GM23248 (cell line): ENCODE measurements around the gene PPP1R16B. TPM values are rescaled to one million over a fixed set of nuclear protein-coding genes. Genes with fewer than 3 reads are reported as not detected.

Experiments
- DNase-seq: peaks from one replicate; pipeline ENCODE4 v3.0.0-alpha.2; 2015
- H2AFZ ChIP-seq: fragments of 200-600 bp; sonication (generic); 2 replicates; pipeline ENCODE4 v1.6.1; 2016; ENCODE audit warnings: antibody characterized with exemption
- H3F3A ChIP-seq: fragments of 200-600 bp; sonication (generic); 2 replicates; pipeline ENCODE4 v1.6.1; 2016; ENCODE audit warnings: mild to moderate bottlenecking, antibody characterized with exemption, mixed run types; ENCODE audit not compliant: insufficient read depth
- H3K27ac ChIP-seq: fragments of 200-600 bp; sonication (generic); 2 replicates; pipeline ENCODE4 v1.5.1; 2016; ENCODE audit warnings: mild to moderate bottlenecking
- H3K27me3 ChIP-seq: fragments of 200-600 bp; sonication (generic); replicated peaks from 2 replicates; pipeline ENCODE4 v1.6.1; 2016; ENCODE audit warnings: mild to moderate bottlenecking; ENCODE audit not compliant: insufficient read depth
- H3K36me3 ChIP-seq: fragments of 200-600 bp; sonication (generic); 2 replicates; pipeline ENCODE4 v1.6.1; 2016; ENCODE audit warnings: low read depth, mild to moderate bottlenecking
- H3K4me1 ChIP-seq: fragments of 200-600 bp; sonication (generic); 2 replicates; pipeline ENCODE4 v1.6.1; 2016; ENCODE audit warnings: mild to moderate bottlenecking; ENCODE audit not compliant: insufficient read depth
- H3K4me2 ChIP-seq: fragments of 200-600 bp; sonication (generic); one replicate; pipeline ENCODE4 v1.6.1; 2016; ENCODE audit warnings: mild to moderate bottlenecking; ENCODE audit not compliant: unreplicated experiment
- H3K4me3 ChIP-seq: fragments of 200-600 bp; sonication (generic); 2 replicates; pipeline ENCODE4 v1.5.1; 2016; ENCODE audit warnings: mild to moderate bottlenecking
- H3K79me2 ChIP-seq: fragments of 200-600 bp; sonication (generic); 2 replicates; pipeline ENCODE4 v1.6.1; 2016; ENCODE audit warnings: mild to moderate bottlenecking; ENCODE audit not compliant: insufficient read depth
- H3K9ac ChIP-seq: fragments of 200-600 bp; sonication (generic); 2 replicates; pipeline ENCODE4 v1.6.1; 2016; ENCODE audit warnings: mild to moderate bottlenecking
- H3K9me2 ChIP-seq: fragments of 200-600 bp; sonication (generic); 2 replicates; pipeline ENCODE4 v1.6.1; 2016; ENCODE audit warnings: mixed run types, mild to moderate bottlenecking, moderate library complexity; ENCODE audit not compliant: insufficient read depth
- H3K9me3 ChIP-seq: fragments of 200-600 bp; sonication (generic); one replicate; pipeline ENCODE4 v1.6.1; 2017; ENCODE audit warnings: low read depth
- H4K20me1 ChIP-seq: fragments of 200-600 bp; sonication (generic); 2 replicates; pipeline ENCODE4 v1.6.0; 2016; ENCODE audit not compliant: insufficient read depth
- EZH2 ChIP-seq: fragments of 200-600 bp; sonication (generic); IDR thresholded peaks from 2 replicates; pipeline ENCODE4 v1.6.1; 2018; ENCODE audit warnings: antibody characterized with exemption, mild to moderate bottlenecking; ENCODE audit not compliant: insufficient read depth, poor library complexity, severe bottlenecking
- EZH2phosphoT487 ChIP-seq: fragments of 200-600 bp; sonication (generic); IDR thresholded peaks from 2 replicates; pipeline ENCODE4 v1.6.1; 2018; ENCODE audit warnings: antibody characterized with exemption, moderate library complexity, mild to moderate bottlenecking, low read depth; ENCODE audit not compliant: insufficient read depth
- WGBS, 2 experiments: methylation state at CpG; one replicate each; pipeline ENCODE4 v1.1.6; 2015 to 2017; ENCODE audit warnings: low lambda C conversion rate in 2 of 2, low coverage in 1 of 2; ENCODE audit errors: missing lambda C conversion rate in 2 of 2; 5-methylcytosine and 5-hydroxymethylcytosine counted together
- in situ Hi-C: fragments of 300-500 bp; cut with MboI; formaldehyde crosslinking; loops from 2 replicates; pipeline ENCODE4 v1.15.0; 2020
- polyA plus RNA-seq: library from polyadenylated mRNA; unstranded; fragments of >200 nt; fragmentation: Nextera tagmentation; extraction: Ambion mirVana; gene quantifications from 2 replicates; pipeline ENCODE4 v1.2.1, GENCODE V29; 2016
- total RNA-seq: library from RNA; depleted of rRNA; stranded (reverse); fragments of >200 nt; shearing (Covaris generic); gene quantifications from 2 replicates; pipeline ENCODE4 v1.2.3, GENCODE V29; 2014

PPP1R16B gene
- total and polyA plus RNA-seq, 2 experiments from 2014 or later: not detected

GRCh38 chr20:38941726-38942389 is 136.4 kb downstream of the PPP1R16B start:
- Histone ChIP-seq H3K27ac (no peak overlapping the region), H4K20me1 (no peaks in the 10 kb centered on the region), H3K9me3 (no peaks in the 10 kb centered on the region), H2AFZ (no peak overlapping the region), H3K27me3 (no peaks in the 10 kb centered on the region), H3K9me2 (no peaks in the 10 kb centered on the region), H3K4me2 (no peak overlapping the region), H3K79me2 (peaks cover 33% of the 10 kb centered on the region), H3K4me1 (no peaks in the 10 kb centered on the region), H3F3A (no peaks in the 10 kb centered on the region), H3K9ac (no peak overlapping the region), H3K4me3 (no peak overlapping the region), H3K36me3 (no peaks in the 10 kb centered on the region)
- in situ Hi-C loops: no loop called here
- TF ChIP-seq EZH2: no peak
- no peak for TF ChIP-seq EZH2phosphoT487
- no peak for DNase-seq
- 98 to 100% methylated on average over 5 of the region's 5 CpGs for WGBS, 2 experiments

- 74 to 81% methylated on average over 3 of the region's 3 CpGs for WGBS, 2 experiments
- H3K9me3 ChIP-seq: no peaks in the 10 kb centered on the region
- no peak overlapping the region for H3K27ac ChIP-seq
- H3K4me3 ChIP-seq: no peak overlapping the region
- H3K9me2 ChIP-seq: no peaks in the 10 kb centered on the region
- 0 out of 2 replicates have a peak, but pooled peaks cover 3% of the 10 kb centered on the region for H3K79me2 ChIP-seq
- TF ChIP-seq EZH2 (no peak), EZH2phosphoT487 (no peak)
- H3F3A ChIP-seq: no peaks in the 10 kb centered on the region
- no peak overlapping the region for H3K4me2 ChIP-seq
- no peaks in the 10 kb centered on the region for H3K4me1 ChIP-seq
- no peaks in the 10 kb centered on the region for H3K27me3 ChIP-seq
- no peaks in the 10 kb centered on the region for H3K36me3 ChIP-seq
- H3K9ac ChIP-seq: no peak overlapping the region
- no peaks in the 10 kb centered on the region for H4K20me1 ChIP-seq
- no peak for DNase-seq
- H2AFZ ChIP-seq: no peak overlapping the region
- in situ Hi-C loops: no loop called here
Measured at GRCh38 chr20:38945012-38945411, 139.5 kb downstream of the PPP1R16B start.

DNA sequence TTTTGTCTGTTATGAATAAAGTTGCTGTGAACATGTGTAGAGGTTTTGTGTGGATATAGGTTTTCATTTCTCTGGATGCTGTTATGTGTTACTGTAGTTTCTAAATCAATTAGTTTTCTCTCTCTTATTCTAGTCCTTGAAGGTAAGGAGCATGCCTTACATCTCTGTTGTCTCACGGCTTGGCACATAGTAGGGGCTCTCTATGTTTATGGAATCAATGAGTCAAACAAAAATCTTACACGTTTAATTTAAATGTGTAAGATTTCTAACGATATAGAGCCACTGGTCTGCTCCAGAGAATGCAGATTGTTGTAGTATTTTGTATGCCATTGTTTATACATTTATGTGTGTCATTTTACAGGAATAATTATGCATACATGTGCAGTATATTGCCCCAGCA is 141.3 kb downstream of the PPP1R16B start:
- Histone ChIP-seq H3K9me2 (no peaks in the 10 kb centered on the region), H2AFZ (no peak overlapping the region; the same call in 1 of the 2 replicates), H3K27ac (no peak overlapping the region), H3K4me3 (no peak overlapping the region), H3K27me3 (no peaks in the 10 kb centered on the region), H4K20me1 (no peaks in the 10 kb centered on the region), H3K9ac (no peak overlapping the region), H3K36me3 (no peaks in the 10 kb centered on the region), H3K79me2 (no peaks in the 10 kb centered on the region), H3F3A (no peaks in the 10 kb centered on the region), H3K9me3 (no peaks in the 10 kb centered on the region), H3K4me1 (no peaks in the 10 kb centered on the region), H3K4me2 (no peak overlapping the region)
- in situ Hi-C loops: no loop called here
- no peak for DNase-seq
- WGBS, 2 experiments: 79 to 83% methylated on average over 3 of the region's 3 CpGs
- no peak for TF ChIP-seq EZH2phosphoT487
- TF ChIP-seq EZH2: no peak

DNA sequence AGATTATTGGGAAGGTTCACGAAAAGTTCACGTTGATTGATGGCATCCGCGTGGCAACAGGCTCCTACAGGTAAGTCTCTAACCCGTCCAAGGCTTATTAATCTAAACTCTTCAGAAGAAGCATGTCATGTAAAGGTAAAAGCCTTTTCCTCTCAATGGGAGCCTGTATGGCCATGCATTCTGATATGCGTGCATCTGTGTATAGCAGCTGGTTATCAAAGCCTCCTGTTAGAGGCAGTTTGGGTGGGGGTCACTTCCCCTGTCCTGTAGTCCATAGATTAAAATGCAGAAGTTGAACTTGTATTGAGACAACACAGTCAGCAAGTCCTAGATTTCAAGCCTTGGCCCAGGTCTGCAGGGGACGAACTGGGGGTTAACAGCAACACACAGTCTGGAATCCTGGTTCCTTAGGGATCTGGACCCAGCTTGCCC is 142.4 kb downstream of the PPP1R16B start:
- Histone ChIP-seq H2AFZ (no peak overlapping the region), H3K36me3 (no peaks in the 10 kb centered on the region), H3K9me3 (no peaks in the 10 kb centered on the region), H3K4me1 (no peaks in the 10 kb centered on the region), H3K79me2 (no peaks in the 10 kb centered on the region), H3K27ac (no peak overlapping the region), H3K4me2 (no peak overlapping the region), H3K9ac (no peak overlapping the region), H3K4me3 (no peak overlapping the region), H3K9me2 (no peaks in the 10 kb centered on the region), H3F3A (no peaks in the 10 kb centered on the region), H3K27me3 (no peaks in the 10 kb centered on the region), H4K20me1 (no peaks in the 10 kb centered on the region)
- no peak for DNase-seq
- WGBS, 2 experiments: 55 to 68% methylated on average over 7 of the region's 7 CpGs
- in situ Hi-C loops: no loop called here
- TF ChIP-seq EZH2: no peak
- no peak for TF ChIP-seq EZH2phosphoT487

- H3K9me3 ChIP-seq: no peaks in the 10 kb centered on the region
- no peaks in the 10 kb centered on the region for H3K36me3 ChIP-seq
- DNase-seq: no peak
- H3K4me3 ChIP-seq: no peak overlapping the region
- H3K4me2 ChIP-seq: no peak overlapping the region
- no peaks in the 10 kb centered on the region for H3F3A ChIP-seq
- 98 to 100% methylated on average over 2 of the region's 2 CpGs for WGBS, 2 experiments
- no peak overlapping the region for H2AFZ ChIP-seq
- in situ Hi-C loops: no loop called here
- no peaks in the 10 kb centered on the region for H3K4me1 ChIP-seq
- H3K27ac ChIP-seq: no peak overlapping the region
- no peaks in the 10 kb centered on the region for H3K79me2 ChIP-seq
- H3K9ac ChIP-seq: no peak overlapping the region
- H3K27me3 ChIP-seq: no peaks in the 10 kb centered on the region
- no peak for TF ChIP-seq EZH2
- TF ChIP-seq EZH2phosphoT487: no peak
- no peaks in the 10 kb centered on the region for H3K9me2 ChIP-seq
- no peaks in the 10 kb centered on the region for H4K20me1 ChIP-seq
Measured at GRCh38 chr20:38950254-38950653, 144.8 kb downstream of the PPP1R16B start.
